ENCODE data around the gene PROKR1.
"Not testable (repeated sequence)": the region's sequence is repeated elsewhere in the genome, so short reads cannot be mapped to it uniquely, and the experiment has no call there.

PROKR1 gene

DNA sequence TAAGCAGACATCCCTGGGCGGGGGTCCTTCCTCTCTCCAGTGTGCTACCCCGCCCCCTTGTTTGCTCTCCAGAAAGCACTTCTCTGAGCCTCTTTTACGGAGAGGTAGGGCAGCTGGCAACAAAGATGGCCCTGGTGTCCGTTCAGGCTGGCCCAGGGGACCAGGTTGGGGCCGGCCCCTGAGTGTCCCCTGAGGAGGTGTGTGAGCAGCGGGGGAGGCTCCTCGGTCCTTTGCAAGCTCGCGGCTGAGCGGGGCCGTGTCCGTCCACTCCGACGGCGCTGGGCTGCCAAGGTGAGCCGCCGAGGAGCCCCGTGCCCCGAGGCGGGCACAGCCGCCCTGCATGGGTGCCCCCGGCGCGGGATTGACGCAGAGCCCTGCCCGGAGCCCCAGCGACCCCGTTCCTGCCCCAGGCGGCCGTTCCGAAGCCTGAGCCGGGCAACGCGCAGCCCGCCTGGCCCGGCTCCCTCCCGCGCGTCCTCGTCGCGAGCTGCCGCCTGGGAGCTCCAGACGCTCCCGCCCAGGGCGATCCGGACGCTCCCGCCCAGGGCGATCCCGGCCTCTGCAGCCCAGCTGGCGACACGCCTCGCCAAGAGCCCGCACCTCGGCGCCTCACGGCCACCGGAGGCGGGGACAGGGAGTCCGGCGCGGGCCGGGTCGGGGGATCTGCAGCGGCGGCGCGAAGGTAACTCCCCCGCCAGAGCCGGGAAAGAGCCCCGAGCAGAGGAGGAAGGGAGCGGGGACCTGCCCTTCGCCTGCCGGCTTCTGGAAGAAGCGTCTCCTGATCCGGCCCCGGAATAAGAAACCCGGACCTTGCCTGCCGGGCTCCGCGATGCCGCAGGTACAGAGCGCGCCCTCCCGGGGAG is at the start of gene PROKR1:
TSS of gene PROKR1 (plus strand) at position 569 of the 863 bp plus-strand sequence. CDS start 2,243 bp downstream, outside the sequence.
- in situ Hi-C loops (cut with MboI; ENCODE audit: low sequenced_read_pairs): no loop called here

DNA sequence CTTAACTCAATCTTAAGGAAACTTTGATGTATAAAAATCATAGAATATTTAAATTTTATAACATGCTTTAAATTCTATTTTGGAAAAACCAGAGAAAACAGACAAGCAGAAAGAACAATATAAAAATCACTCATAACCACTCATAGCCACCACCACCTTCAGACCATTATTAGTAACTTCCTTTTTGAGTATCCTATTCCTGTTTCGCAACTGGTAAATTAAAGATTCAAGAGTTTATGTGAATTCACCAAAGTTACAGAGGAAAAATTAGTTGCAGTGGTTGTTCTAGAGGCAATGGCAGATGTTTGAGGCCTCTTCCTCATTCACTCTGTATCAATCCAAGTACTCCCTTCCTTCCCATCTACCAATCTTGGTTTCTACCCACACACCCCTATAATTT is 49.3 kb upstream of the PROKR1 start:
- in situ Hi-C loops (cut with MboI; ENCODE audit: low sequenced_read_pairs): no loop called here

DNA sequence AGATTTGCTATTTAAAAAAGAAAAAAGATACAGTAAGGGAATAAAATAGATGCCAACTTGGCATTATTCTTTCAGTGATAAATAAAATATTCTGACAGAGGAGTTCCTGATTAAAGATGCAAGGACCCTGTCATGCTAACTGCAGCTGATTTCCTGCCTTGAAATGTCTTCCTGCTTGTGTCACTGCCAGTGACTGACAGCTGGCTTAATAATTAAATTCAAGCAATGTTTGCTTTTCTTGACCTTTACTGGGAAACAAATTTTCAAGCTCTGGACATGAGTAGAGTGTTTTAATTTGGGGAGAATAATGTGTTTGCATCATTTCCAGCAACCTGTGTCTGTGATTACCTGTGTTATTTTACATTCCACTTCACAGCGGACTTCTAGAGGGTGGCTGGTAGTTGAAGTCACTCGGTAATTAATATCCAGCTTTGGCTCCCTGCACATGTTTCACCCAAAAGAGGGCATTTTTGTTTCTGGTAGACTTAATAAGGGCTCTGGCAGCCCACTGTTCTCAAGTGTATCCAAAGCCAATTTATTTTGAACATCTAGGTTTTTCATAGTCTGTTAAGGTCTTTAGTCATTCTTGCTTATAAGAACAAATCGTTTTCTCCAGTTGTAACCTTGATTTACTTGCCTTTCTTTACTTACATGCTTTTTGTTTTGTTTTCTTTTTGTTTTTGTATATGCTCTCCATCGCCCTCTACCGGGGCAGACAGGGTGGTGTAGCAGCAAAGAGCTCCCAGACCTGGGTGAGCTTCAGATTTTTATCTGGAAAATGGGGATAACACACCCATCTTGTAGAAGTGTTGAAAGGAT is 48.5 kb upstream of the PROKR1 start:
- in situ Hi-C loops (cut with MboI; ENCODE audit: low sequenced_read_pairs): no loop called here

DNA sequence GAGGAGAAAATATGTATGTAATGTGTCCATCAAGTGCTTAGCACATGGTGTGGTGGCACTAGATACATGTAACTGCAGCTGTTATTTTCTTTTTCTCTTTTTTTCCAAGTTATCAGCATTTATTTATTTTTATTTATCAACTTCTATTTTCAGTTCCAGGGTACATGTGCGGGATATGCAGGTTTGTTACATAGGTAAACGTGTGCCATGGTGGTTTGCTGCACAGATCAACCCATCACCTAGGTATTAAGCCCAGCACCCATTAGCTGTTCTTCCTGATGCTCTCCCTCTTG is 47.9 kb upstream of the PROKR1 start:
- in situ Hi-C loops (cut with MboI; ENCODE audit: low sequenced_read_pairs): not testable (repeated sequence)

DNA sequence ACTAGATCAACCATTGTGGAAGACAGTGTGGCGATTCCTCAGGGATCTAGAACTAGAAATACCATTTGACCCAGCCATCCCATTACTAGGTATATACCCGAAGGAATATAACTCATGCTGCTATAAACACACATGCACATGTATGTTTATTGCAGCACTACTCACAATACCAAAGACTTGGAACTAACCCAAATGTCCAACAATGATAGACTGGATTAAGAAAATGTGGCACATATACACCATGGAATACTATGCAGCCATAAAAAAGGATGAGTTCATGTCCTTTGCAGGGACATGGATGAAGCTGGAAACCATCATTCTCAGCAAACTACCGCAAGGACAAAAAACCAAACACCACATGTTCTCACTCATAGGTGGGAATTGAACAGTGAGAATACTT is 42.9 kb upstream of the PROKR1 start:
- in situ Hi-C loops (cut with MboI; ENCODE audit: low sequenced_read_pairs): not testable (repeated sequence)

DNA sequence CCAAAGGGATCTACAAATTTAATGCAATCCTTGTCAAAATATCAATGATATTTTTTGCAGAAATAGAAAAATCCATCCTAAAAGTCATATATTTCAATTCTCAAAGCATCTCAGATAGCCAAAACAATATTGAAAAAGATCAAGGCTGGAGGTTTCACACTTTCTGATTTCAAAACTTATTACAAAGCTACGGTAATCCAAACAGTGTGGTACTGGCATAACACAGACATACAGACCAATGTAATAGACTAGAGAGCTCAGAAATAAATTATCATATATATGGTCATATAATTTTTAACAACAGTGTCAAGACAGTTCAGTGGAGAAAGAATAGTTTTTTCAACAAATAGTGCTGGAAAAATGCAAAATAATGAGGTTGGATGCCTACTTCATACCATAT is 40.3 kb upstream of the PROKR1 start:
- in situ Hi-C loops (cut with MboI; ENCODE audit: low sequenced_read_pairs): no loop called here

DNA sequence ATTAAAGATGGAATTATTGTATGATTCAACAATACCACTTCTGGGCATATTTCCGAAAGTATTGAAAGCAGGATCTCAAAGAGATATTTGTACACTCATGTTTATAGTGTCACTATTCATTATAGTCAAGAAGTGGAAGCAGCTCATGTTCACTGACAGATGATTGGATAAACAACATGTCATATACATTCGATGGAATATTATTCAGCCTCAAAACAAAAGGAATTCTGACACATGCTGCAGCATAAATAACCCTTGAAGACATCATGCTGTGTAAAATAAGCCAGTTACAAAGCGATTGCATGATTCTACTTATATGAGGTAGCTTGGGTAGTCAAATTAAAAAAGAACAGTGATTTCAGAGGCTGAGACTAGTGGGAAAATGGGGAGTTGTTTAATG is 39.3 kb upstream of the PROKR1 start:
- in situ Hi-C loops (cut with MboI; ENCODE audit: low sequenced_read_pairs): no loop called here

DNA sequence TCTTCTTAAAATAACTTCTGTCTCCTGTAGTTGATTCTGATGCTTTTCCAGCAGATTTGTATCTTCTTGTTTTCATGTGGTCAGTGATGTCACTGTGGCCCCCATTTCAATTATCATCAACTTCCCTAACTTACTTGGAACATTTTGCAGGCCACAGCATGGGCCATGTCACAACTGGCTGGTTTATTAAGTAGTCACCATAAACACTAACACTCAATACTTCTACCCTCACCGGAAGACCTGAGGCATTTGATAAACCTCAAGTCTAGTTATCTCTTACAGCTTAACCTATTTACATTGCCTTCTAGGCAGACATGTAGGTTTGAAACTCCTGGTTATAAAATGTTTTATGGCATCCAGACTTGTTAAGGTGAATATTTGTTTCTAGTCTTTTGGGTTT is 37.4 kb upstream of the PROKR1 start:
- in situ Hi-C loops (cut with MboI; ENCODE audit: low sequenced_read_pairs): no loop called here

DNA sequence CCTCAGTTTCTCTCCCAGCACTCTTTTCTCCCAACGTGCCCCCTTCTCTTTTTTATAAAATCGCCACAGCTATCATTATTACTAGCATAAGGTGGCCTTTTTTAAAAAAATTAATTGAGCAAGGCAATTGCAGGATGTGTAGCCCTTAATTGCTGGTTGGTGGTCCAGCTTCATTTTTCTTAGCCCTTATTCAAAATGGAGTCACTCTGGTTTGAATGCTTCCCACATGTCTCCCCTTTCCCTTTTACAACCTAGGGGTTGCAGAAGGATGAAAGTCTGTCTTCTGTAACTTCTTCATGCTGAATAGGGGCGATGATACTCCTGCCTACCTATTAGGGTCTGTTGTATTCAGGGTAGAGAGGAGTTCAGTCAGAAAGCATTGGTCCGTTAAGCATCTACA is 36.6 kb upstream of the PROKR1 start:
- in situ Hi-C loops (cut with MboI; ENCODE audit: low sequenced_read_pairs): no loop called here

DNA sequence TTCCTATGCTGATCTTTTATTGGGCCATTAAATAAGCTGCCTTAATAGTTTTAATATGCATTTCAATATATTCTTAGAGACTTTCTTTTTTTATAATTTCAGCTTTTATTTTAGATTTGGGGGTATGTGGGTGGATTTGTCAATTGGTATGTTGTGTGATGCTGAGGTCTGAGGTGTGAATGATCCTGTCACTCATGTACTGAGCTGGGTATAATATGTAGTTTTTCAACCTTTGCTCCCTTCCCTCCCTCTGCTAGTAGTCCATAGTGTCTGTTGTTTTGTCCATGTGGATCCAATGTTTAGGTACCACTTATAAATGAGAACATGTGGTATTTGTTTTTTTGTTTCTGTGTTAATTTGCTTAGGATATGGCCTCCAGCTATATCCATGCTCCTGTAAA is 35.5 kb upstream of the PROKR1 start:
- in situ Hi-C loops (cut with MboI; ENCODE audit: low sequenced_read_pairs): no loop called here

DNA sequence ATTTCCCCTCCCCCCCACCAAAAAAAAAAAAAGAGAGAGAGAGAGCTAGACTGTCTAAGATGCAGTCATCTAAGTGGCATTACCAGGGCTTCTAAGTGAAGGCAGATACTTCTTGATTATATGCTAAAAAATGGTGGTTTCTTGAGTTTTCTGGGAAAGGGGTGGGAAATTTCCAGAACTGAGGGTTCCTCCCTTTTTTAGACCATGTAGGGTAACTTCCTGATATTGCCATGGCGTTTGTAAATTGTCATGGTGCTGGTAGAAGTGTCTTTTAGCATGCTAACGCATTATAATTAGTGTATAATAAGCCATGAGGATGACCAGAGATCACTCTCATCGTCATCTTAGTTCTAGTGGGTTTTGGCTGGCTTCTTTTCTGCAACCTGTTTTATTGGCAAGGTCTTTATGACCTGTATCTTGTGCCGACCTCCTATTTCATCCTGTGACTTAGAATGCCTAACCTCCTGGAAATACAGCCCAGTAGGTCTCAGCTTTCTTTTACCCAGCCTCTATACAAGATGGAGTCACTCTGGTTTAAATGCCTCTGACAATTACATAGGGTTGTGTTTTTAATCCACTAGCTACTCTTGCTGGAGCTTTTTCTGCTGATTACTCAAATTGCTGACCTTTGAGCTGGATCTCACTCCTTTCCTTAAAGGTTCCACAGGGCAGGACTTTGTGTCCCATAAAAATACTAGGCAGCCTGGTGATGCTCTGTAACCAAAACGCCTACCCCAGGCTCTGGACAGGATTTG is 30.4 kb upstream of the PROKR1 start:
- in situ Hi-C loops (cut with MboI; ENCODE audit: low sequenced_read_pairs): no loop called here

DNA sequence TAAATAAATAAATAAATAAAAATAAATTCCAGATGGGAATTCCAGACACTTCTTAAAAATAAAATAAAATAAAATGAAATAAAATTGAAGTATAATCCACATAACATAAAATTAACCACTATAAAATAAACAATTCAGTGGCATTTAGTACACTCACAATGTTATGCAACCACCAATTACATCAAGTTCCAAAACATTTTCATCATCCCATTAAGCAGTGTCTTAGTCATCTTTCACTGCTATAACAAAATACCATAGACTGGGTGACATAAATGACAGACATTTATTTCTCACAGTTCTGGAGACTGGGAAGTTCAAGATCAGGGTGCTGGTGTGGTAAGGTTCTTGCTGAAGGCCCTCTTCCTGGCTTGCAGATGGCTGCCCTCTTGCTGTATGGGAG is 22.6 kb upstream of the PROKR1 start:
- in situ Hi-C loops (cut with MboI; ENCODE audit: low sequenced_read_pairs): no loop called here

DNA sequence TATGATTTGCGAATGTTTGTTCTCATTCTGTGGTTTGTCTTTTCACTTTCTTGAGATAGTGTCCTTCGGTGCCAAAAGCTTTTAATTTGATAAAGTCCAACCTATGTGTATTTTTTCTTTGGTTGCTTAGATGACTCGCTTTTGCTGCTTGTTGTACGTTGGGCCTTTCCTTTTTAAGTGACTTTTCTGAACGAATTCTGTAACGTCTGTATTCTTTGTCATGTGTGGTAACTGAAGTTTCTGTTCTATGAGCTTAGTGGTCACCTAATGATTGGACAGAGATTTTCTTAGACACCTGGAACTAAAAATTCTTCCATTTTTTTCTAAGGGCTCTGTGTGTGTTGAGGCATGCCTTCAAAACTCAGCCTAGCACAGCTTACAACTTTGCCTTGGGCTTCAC is 19.6 kb upstream of the PROKR1 start:
- in situ Hi-C loops (cut with MboI; ENCODE audit: low sequenced_read_pairs): no loop called here

DNA sequence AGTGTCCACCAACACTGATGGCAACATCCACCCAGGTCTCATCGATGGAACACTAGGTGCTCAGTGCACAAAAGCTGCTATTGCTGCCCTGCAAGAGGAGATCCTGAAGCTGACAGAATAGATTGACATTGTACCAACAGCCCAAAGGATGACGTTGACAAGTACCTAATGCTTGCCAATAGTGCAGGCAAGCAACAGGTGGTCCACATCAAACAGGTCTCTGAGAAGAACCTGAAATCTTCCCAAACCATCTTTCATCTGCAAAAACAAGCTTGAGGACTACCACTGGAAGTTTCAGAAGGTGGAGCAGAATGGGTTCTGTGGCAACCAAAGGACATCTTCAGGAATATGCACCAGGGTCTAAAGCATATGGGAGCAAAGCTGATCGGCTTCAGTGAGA is 15.8 kb upstream of the PROKR1 start:
- in situ Hi-C loops (cut with MboI; ENCODE audit: low sequenced_read_pairs): no loop called here

DNA sequence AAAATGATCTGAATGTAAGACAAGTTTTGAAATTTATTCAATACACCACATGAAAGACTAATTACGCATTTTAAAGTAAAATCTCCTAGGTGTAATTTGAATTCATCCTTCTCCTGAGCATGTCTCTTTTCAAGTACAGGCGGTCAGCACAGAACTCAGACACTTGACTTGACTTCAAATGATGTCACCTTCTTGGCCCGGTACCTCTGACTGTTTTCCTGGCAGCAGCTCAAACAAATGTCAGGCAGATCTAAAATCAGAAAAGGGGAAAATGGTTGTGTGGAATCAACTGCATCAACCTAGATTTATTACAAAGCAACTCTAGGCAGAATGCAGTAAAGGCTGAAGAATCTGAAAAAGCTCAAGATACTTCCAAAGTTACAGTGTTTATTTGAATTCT is 11.4 kb upstream of the PROKR1 start:
- in situ Hi-C loops (cut with MboI; ENCODE audit: low sequenced_read_pairs): no loop called here

DNA sequence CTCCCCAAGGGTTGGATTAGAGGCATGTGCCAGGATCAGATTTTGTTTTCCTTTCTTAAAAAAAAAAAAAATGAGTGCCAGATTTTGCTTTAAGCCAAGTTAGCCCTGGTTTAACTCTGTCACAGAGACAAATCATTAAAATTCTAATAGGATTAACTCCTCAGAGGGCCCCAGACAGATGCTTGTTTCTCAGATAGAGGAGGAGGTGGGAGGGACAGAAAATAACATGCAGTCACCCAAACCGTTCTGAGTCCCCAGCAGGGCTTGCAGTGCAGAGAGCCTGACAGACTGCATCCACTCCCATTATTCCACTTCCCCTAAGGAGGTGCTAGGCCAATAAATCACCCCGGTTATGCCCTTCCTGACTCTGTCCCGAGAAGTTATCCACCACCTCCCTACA is 6.3 kb upstream of the PROKR1 start:
- in situ Hi-C loops (cut with MboI; ENCODE audit: low sequenced_read_pairs): no loop called here

DNA sequence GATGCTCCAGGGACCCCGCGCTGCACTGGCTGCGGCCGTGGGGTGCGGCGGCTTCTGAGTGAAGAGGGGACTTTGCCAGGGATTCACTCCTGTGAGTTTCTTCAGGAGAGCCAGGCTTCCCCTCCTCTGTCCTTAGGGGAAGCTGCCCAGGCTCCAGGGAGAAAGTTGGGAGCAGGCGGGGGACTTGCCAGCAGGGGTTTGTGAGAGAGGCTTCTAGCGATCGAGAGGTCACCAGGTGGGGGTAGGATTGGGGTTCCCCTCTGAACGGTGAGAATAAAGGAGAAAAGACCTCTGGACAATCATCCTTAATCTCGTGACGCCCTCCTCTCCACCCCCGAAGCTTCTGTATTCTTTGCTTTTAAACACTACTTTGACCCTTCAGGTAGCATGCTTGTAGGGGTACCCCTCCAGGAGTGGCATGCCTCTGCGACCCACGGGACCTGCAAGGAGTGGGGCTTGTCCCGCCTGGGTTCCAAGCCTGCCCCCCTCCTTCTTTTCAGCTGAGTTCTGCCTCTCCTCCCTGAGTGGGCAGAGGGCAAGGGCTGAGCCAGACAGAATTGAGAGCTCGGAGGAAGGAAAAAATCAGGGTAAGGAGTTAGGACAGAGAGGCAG is 601 bp downstream of the PROKR1 start:
- in situ Hi-C loops (cut with MboI; ENCODE audit: low sequenced_read_pairs): no loop called here

DNA sequence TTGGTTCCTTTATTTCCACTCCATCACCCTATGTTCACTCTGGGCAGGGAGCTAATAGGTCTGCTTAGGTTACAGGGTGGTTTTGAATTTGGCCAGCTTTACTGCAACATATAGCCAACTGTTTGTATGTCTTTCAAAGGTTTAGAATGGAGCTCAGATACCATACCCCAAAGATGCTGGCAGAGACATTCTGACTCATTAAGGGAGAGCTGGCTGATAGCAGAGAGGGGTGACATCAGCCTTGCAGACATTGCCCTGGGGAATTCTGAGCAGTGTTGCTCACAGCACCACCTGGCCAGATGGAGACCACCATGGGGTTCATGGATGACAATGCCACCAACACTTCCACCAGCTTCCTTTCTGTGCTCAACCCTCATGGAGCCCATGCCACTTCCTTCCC is 2.1 kb downstream of the PROKR1 start:
- in situ Hi-C loops (cut with MboI; ENCODE audit: low sequenced_read_pairs): no loop called here

DNA sequence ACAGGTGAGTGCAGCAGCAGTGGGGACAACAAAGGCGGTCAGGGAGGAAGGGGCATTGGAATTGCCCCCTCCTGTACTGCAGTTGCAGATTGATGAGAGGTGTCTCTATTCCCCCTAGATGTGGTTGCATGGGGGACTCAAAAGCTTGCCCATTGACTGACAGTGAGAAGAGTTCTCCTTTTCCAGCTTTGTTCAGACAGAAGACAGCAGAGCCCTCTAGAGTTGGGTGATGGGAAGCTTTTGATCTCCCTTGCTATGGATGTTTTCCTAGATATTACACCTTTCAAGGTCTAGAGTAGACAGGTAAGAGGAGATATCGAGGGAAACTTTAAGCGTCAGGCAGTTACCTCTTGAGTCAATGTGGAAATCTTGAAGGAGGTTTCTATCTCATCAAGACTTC is 2.9 kb downstream of the PROKR1 start:
- in situ Hi-C loops (cut with MboI; ENCODE audit: low sequenced_read_pairs): no loop called here

DNA sequence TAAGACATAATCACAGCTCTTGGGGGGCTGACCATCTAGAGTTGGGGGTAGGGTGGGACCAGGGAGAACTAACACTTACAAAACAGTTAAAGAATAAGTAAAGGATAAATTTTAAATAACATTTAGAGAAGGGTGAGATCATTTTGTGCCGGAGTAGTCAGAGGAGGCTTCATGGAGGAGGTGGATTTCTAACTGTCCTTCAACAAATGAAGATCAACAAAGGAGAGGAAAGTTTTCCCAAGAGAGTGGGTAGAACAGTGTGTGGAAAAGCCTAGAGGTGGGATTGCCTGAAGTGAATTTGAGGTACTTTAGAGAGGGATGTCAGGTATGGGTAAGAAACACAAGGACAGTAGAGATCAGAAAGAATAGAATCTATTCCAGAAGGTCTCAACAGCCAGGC is 7.3 kb downstream of the PROKR1 start:
- in situ Hi-C loops (cut with MboI; ENCODE audit: low sequenced_read_pairs): no loop called here

DNA sequence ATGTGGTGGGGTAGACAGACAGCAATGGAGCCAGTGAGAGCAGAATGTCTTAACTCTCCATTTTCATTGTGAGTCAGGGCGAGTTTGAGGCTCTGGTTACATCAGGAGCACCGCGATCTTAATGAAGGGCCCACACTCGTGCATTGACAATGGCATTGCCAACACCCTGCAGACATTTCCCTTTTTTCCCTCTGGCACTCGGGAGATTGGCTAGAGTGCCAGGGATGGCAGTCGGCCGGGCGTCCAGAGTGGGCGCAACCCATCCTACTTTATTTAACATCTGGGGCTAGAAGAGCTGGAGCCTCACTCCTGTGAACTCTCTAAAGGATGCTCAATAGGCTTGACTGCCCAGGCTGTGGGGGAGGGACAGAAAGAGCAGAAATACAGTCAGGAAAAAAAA is 9.7 kb downstream of the PROKR1 start:
- in situ Hi-C loops (cut with MboI; ENCODE audit: low sequenced_read_pairs): no loop called here
